Ovary (tissue), 3 donors: ENCODE data around the gene GNB1.

ENCODE experiments used
- CTCF ChIP-seq, 3 donors: fragments of 450-650 bp in 2 of 3; fragments of 200-600 bp in 1 of 3; IDR thresholded peaks; one replicate each; pipeline versions ENCODE4 v1.5.1 to v1.8.0; 2016 to 2022; ENCODE audit warnings: antibody characterized with exemption in 3 of 3, mild to moderate bottlenecking in 1 of 3
- POLR2A ChIP-seq: fragments of 450-650 bp; IDR thresholded peaks from one replicate; pipeline ENCODE4 v1.6.1; 2017; ENCODE audit warnings: antibody characterized with exemption, mild to moderate bottlenecking, moderate library complexity
- donor health status: DM: no; HTN: no; CAD: no.

- TF ChIP-seq CTCF (IDR thresholded peaks at IDR 0.05) (no peak), POLR2A (no peak)
Observed at GRCh38 chr1:1780598-1781525, 110.0 kb downstream of the GNB1 start.
